Astrocyte (in vitro differentiated cells and primary cell): ENCODE measurements around the gene PIBF1. TPM values are rescaled to one million over a fixed set of nuclear protein-coding genes. Genes with fewer than 3 reads are reported as not detected.

Experiments used
- DNase-seq: peaks from one replicate; pipeline ENCODE4 v3.0.0-alpha.2; 2010; ENCODE audit warnings: low read depth
- FAIRE-seq: peaks from 2 replicates; lab custom pipeline; 2011; peaks lifted over from hg19 to GRCh38; lab: Jason Lieb, UNC
- H2AFZ ChIP-seq: 2 replicates; pipeline ENCODE4 v1.6.0; 2012; ENCODE audit warnings: low read depth, low read length, inconsistent platforms
- H3K27ac ChIP-seq: 2 replicates; pipeline ENCODE4 v1.5.1; 2011; ENCODE audit warnings: low read depth, low read length, inconsistent platforms
- H3K27me3 ChIP-seq: 2 replicates; pipeline ENCODE4 v1.6.0; 2011; ENCODE audit warnings: low read length, inconsistent platforms; ENCODE audit not compliant: insufficient read depth
- H3K36me3 ChIP-seq: 2 replicates; pipeline ENCODE4 v1.5.1; 2011; ENCODE audit warnings: low read length, inconsistent platforms; ENCODE audit not compliant: insufficient read depth
- H3K4me1 ChIP-seq: 2 replicates; pipeline ENCODE4 v1.5.1; 2011; ENCODE audit warnings: low read length, inconsistent platforms; ENCODE audit not compliant: insufficient read depth
- H3K4me2 ChIP-seq: 2 replicates; pipeline ENCODE4 v1.6.0; 2012; ENCODE audit warnings: low read length, inconsistent platforms
- H3K4me3 ChIP-seq: 2 replicates; pipeline ENCODE4 v1.5.1; 2011; ENCODE audit warnings: low read depth, mild to moderate bottlenecking, low read length, inconsistent platforms; ENCODE audit not compliant: insufficient read depth
- H3K79me2 ChIP-seq: 2 replicates; pipeline ENCODE4 v1.6.0; 2012; ENCODE audit warnings: mild to moderate bottlenecking, low read length, inconsistent platforms; ENCODE audit not compliant: insufficient read depth
- H3K9ac ChIP-seq: 2 replicates; pipeline ENCODE4 v1.6.0; 2012; ENCODE audit warnings: mild to moderate bottlenecking, low read length, inconsistent platforms
- H3K9me3 ChIP-seq: 2 replicates; pipeline ENCODE4 v1.5.1; 2012; ENCODE audit warnings: low read depth, mild to moderate bottlenecking, low read length, inconsistent platforms; ENCODE audit not compliant: insufficient read depth
- H4K20me1 ChIP-seq: 2 replicates; pipeline ENCODE4 v1.6.0; 2012; ENCODE audit warnings: low read length, inconsistent platforms; ENCODE audit not compliant: insufficient read depth
- H3K27ac Mint-ChIP-seq: one replicate; pipeline ENCODE4 v1.8.0; 2021; ENCODE audit warnings: mild to moderate bottlenecking, mixed read lengths; ENCODE audit not compliant: unreplicated experiment
- H3K27me3 Mint-ChIP-seq: one replicate; pipeline ENCODE4 v1.8.0; 2021; ENCODE audit warnings: low read depth, mixed read lengths; ENCODE audit not compliant: unreplicated experiment
- H3K36me3 Mint-ChIP-seq: one replicate; pipeline ENCODE4 v1.8.0; 2021; ENCODE audit warnings: low read depth, mixed read lengths; ENCODE audit not compliant: unreplicated experiment
- H3K4me1 Mint-ChIP-seq: one replicate; pipeline ENCODE4 v1.8.0; 2021; ENCODE audit warnings: low read depth, mixed read lengths; ENCODE audit not compliant: unreplicated experiment
- H3K4me3 Mint-ChIP-seq: one replicate; pipeline ENCODE4 v1.8.0; 2021; ENCODE audit warnings: mild to moderate bottlenecking, moderate library complexity, mixed read lengths; ENCODE audit not compliant: unreplicated experiment
- H3K9me3 Mint-ChIP-seq: one replicate; pipeline ENCODE4 v1.8.0; 2021; ENCODE audit warnings: mild to moderate bottlenecking, mixed read lengths; ENCODE audit not compliant: unreplicated experiment
- EZH2 ChIP-seq: IDR thresholded peaks from 2 replicates; pipeline ENCODE4 v1.6.1; 2012; ENCODE audit warnings: mild to moderate bottlenecking, low read length, inconsistent platforms; ENCODE audit not compliant: insufficient read depth
- total RNA-seq: library from RNA; stranded (reverse); gene quantifications from 2 replicates; pipeline ENCODE4 v1.2.1, GENCODE V29; 2021
- TF ChIP-seq, protein P1 (sequence below): IDR thresholded peaks from 2 replicates; pipeline ENCODE4 v1.5.1; 2011; ENCODE audit warnings: low read depth, mild to moderate bottlenecking, inconsistent platforms, low read length, moderate library complexity; ENCODE audit not compliant: insufficient read depth

The PIBF1 gene
- total RNA-seq, 1 donor from 2014 or later, result 19.3 TPM

DNA sequence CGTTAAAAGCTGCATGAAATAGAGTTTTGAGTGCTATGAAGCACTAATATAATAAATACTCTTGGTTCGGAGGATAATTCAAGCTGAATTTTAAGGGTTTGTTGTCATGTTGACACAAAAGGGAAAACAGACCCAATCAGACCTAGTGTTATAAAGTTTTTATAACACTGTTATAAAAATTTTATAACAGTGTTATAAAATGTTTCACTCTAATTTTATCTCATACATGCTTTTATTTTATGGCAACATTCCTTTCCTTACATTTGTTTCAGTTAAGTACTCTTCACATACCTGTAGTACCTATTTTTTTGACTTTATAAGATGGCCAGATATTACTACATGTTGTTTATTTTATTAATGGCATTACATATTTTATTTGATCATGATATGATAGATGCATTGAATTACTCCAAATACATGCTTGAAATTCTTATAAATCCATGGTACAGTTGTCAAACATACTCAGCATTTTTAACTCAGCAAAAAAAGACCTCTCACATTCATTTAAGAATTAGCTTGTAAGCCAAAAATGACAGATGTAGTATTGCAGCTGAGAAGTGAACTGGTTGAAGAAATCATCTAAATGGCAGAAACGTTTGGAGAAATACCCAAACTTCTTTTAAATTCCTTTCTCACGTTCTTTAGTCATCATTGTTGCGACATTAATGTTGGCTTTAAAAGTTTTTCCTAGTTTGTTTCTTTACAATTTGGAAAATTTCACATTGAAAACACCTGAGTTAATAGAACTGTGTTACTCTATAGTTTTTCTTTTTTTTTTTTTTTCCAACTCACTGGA, 104.5 kb downstream of the PIBF1 start:
- H3K4me1 ChIP-seq, result no peaks in the 10 kb centered on the region
- FAIRE-seq (peak; percentile 50), DNase-seq (peak; percentile 18)
- Mint-ChIP-seq H3K36me3 (peaks cover 9% of the 10 kb centered on the region), H3K27ac (no peak overlapping the region), H3K9me3 (no peaks in the 10 kb centered on the region), H3K27me3 (no peaks in the 10 kb centered on the region), H3K4me1 (no peaks in the 10 kb centered on the region), H3K4me3 (no peak overlapping the region)
- no peak overlapping the region for H3K4me2 ChIP-seq
- no peak overlapping the region for H2AFZ ChIP-seq
- H3K4me3 ChIP-seq, result no peak overlapping the region
- no peaks in the 10 kb centered on the region for H3K27me3 ChIP-seq
- no peak overlapping the region for H3K27ac ChIP-seq
- no peaks in the 10 kb centered on the region for H3K9me3 ChIP-seq
- no peak overlapping the region for H3K9ac ChIP-seq
- H4K20me1 ChIP-seq, result no peaks in the 10 kb centered on the region
- TF ChIP-seq, protein P1, sequence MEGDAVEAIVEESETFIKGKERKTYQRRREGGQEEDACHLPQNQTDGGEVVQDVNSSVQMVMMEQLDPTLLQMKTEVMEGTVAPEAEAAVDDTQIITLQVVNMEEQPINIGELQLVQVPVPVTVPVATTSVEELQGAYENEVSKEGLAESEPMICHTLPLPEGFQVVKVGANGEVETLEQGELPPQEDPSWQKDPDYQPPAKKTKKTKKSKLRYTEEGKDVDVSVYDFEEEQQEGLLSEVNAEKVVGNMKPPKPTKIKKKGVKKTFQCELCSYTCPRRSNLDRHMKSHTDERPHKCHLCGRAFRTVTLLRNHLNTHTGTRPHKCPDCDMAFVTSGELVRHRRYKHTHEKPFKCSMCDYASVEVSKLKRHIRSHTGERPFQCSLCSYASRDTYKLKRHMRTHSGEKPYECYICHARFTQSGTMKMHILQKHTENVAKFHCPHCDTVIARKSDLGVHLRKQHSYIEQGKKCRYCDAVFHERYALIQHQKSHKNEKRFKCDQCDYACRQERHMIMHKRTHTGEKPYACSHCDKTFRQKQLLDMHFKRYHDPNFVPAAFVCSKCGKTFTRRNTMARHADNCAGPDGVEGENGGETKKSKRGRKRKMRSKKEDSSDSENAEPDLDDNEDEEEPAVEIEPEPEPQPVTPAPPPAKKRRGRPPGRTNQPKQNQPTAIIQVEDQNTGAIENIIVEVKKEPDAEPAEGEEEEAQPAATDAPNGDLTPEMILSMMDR, result no peak
- no peak for TF ChIP-seq EZH2
- no peaks in the 10 kb centered on the region for H3K36me3 ChIP-seq
- H3K79me2 ChIP-seq, result no peaks in the 10 kb centered on the region

DNA sequence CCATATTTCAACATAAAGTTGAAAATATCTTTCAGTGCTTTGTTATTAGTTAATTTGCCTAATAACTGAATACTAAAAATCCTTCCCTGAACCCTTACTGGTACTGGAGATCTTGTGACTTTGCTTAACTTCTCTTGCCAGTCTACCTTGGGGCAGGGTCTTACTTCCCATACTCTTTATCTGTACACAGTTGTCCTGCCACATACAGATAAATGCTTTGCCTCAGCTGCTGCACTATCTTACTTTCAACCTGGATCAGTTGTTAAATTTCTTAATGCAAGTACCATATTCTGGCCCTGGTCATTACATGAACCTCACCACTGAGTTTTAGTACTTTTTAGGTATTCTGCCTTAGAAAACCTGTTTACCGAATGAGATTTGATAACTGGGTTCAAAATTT, 107.6 kb downstream of the PIBF1 start:
- TF ChIP-seq, protein P1, result no peak
- TF ChIP-seq EZH2, result no peak
- Histone ChIP-seq H3K36me3 (no peaks in the 10 kb centered on the region), H3K4me1 (no peaks in the 10 kb centered on the region), H3K79me2 (no peaks in the 10 kb centered on the region), H3K4me3 (no peak overlapping the region), H2AFZ (no peak overlapping the region), H3K9me3 (no peaks in the 10 kb centered on the region), H3K4me2 (no peak overlapping the region), H4K20me1 (no peaks in the 10 kb centered on the region), H3K27me3 (no peaks in the 10 kb centered on the region), H3K27ac (no peak overlapping the region), H3K9ac (no peak overlapping the region)
- H3K4me1 Mint-ChIP-seq, result no peaks in the 10 kb centered on the region
- H3K4me3 Mint-ChIP-seq, result no peak overlapping the region
- no peak for DNase-seq
- H3K9me3 Mint-ChIP-seq, result no peaks in the 10 kb centered on the region
- no peaks in the 10 kb centered on the region for H3K36me3 Mint-ChIP-seq
- H3K27me3 Mint-ChIP-seq, result no peaks in the 10 kb centered on the region
- H3K27ac Mint-ChIP-seq, result no peak overlapping the region
- no peak for FAIRE-seq

DNA sequence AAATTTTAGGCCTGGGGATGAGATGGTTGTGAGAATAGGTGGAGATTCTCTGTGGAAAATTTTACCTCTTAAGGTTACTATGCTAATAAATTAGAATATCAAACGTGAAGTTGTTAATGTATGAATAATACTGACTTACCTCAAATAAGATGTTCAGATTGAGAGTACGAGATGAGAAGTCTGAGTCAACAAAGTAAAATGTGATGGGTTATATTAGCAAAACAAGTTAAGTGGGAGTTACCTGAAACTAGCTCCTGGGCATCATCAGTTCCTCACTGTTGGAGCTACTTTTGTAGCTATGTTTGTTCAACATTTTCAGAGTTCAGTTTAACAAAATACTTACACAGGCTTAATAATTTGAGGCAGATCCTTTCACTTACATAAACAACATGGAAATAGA, 108.6 kb downstream of the PIBF1 start:
- no peaks in the 10 kb centered on the region for H3K9me3 ChIP-seq
- TF ChIP-seq EZH2, result no peak
- TF ChIP-seq, protein P1, result no peak
- no peak overlapping the region for H3K9ac ChIP-seq
- H3K79me2 ChIP-seq, result no peaks in the 10 kb centered on the region
- Mint-ChIP-seq H3K4me3 (no peak overlapping the region), H3K27ac (no peak overlapping the region), H3K36me3 (peaks cover 1% of the 10 kb centered on the region), H3K4me1 (no peaks in the 10 kb centered on the region), H3K9me3 (no peaks in the 10 kb centered on the region), H3K27me3 (no peaks in the 10 kb centered on the region)
- no peaks in the 10 kb centered on the region for H3K36me3 ChIP-seq
- no peaks in the 10 kb centered on the region for H3K27me3 ChIP-seq
- no peak overlapping the region for H3K27ac ChIP-seq
- DNase-seq (no peak), FAIRE-seq (no peak)
- H2AFZ ChIP-seq, result no peak overlapping the region
- H3K4me3 ChIP-seq, result no peak overlapping the region
- no peak overlapping the region for H3K4me2 ChIP-seq
- H3K4me1 ChIP-seq, result no peaks in the 10 kb centered on the region
- no peaks in the 10 kb centered on the region for H4K20me1 ChIP-seq
